ENCODE results near the gene KLHL8.

DNA sequence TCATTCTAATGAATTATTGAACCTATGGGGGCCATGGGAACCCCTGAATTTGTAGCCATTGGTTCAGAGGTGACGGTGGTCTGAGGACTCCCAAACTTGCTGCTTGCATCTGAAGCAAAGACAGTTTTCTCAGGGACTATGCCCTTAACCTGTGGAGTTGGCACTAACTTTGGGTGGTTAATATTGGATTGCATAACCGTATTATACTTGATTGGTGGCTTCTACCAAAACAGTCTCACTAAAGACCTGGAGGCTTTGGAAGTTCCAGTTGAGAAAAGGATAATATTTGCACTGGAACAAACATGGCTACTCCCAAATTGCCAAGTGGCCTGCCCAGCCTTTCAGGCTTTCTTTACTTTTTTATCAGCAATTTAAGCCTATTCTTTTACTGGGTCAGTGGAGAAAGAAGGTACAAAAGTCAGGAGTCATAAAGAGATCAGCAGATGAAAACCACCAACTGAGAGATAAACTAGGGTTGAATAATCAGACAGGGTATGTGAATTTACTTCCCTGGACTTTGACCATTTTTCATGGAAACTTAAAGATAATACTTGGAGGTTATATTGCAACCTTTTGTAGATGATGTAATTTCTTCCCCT, 7.9 kb upstream of the KLHL8 start:
- TF ChIP-seq POLR2A (IDR thresholded peaks at IDR 0.05; ENCODE audit: low read depth, low read length) (no peak), POLR2AphosphoS5 (IDR thresholded peaks at IDR 0.05; ENCODE audit: low read depth, low read length) (no peak), TAF1 (IDR thresholded peaks at IDR 0.05; ENCODE audit: low read depth, low read length) (no peak), PAX5 (IDR thresholded peaks at IDR 0.05; ENCODE audit: insufficient read depth, low read length, severe bottlenecking) (no peak), SPI1 (IDR thresholded peaks at IDR 0.05; ENCODE audit: low read depth, low read length) (no peak), POU2F2 (IDR thresholded peaks at IDR 0.05; ENCODE audit: low read depth, low read length) (no peak)

Measured in GM12891 (cell line).